NCI-H774 (cell line): ENCODE data around the gene TNFRSF1A.

Experiments
- DNase-seq: peaks from one replicate; lab custom pipeline; 2025; lab: John Stamatoyannopoulos, UW

TNFRSF1A gene

GRCh38 chr12:6323340-6323994 is 18.4 kb downstream of the TNFRSF1A start:
- DNase-seq = no peak

- DNase-seq = no peak
These were observed 18.9 kb downstream of the TNFRSF1A start for GRCh38 chr12:6322969-6323339.

- no peak for DNase-seq
These were observed 19.5 kb downstream of the TNFRSF1A start for GRCh38 chr12:6322352-6322751.

GRCh38 chr12:6321905-6322304 is 20.0 kb downstream of the TNFRSF1A start:
- no peak for DNase-seq

DNA sequence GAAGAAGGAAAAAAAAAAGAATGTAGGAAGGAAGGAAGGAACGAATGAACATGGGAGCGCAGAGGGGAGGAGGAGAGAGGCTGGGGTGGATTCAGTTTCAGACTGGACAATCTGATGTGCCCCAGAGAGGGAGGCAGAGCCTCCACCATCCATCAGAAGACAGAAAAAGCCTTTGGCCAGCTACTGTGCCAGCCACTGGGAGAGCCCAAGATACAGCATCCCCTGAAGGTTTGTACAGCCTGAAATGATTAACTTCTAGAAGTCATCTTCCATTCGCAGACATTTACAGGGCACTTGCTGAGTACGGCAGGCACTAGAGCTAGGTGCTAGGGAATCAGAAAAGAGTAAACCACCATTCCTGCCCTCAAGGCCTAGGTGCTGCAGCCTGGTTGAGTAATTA is 22.4 kb downstream of the TNFRSF1A start:
- DNase-seq = no peak

GRCh38 chr12:6318440-6318879 is 23.4 kb downstream of the TNFRSF1A start:
- DNase-seq = no peak

GRCh38 chr12:6317693-6318439 is 24.0 kb downstream of the TNFRSF1A start:
- no peak for DNase-seq

DNA sequence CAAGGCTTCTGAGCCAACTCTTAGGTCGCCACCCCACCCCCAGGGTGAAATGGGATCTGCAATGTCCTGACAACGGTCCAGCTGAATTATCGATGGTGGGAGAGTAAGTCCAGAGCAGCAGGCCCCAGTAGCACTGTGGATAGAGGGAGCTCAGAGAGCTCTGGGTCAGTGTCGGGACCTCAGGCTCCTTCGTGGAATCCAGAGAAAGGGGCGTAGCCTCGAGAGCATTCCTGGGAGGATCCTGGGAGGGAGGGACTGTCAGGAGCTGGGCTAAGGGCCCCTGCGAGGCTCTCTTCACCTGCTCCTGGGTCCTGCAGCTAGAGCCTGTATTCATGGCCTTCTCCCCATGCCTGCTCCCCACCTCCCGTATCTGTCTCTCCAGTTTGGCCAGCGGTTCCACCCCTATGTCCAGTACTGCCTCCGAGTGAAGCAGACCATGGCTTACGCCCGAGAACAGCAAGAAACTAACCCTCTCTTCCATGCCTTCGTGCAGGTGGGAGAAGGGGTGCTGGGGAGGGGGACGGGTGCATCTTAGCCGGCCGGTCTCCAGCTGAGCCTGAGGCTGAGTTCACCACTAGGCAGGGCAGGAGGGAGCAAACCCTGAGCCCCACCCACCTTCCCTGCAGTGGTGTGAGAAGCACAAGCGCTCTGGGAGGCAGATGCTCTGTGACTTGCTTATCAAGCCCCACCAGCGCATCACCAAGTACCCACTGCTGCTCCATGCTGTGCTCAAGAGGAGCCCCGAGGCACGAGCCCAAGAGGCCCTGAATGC is 24.8 kb downstream of the TNFRSF1A start:
- DNase-seq = no peak

GRCh38 chr12:6315704-6316597 is 25.9 kb downstream of the TNFRSF1A start:
- DNase-seq = no peak

- no peak for DNase-seq
These were observed 26.7 kb downstream of the TNFRSF1A start for GRCh38 chr12:6315184-6315583.

- no peak for DNase-seq
These were observed 27.1 kb downstream of the TNFRSF1A start for GRCh38 chr12:6314776-6315175.

GRCh38 chr12:6313326-6313940 is 28.4 kb downstream of the TNFRSF1A start:
- no peak for DNase-seq

DNA sequence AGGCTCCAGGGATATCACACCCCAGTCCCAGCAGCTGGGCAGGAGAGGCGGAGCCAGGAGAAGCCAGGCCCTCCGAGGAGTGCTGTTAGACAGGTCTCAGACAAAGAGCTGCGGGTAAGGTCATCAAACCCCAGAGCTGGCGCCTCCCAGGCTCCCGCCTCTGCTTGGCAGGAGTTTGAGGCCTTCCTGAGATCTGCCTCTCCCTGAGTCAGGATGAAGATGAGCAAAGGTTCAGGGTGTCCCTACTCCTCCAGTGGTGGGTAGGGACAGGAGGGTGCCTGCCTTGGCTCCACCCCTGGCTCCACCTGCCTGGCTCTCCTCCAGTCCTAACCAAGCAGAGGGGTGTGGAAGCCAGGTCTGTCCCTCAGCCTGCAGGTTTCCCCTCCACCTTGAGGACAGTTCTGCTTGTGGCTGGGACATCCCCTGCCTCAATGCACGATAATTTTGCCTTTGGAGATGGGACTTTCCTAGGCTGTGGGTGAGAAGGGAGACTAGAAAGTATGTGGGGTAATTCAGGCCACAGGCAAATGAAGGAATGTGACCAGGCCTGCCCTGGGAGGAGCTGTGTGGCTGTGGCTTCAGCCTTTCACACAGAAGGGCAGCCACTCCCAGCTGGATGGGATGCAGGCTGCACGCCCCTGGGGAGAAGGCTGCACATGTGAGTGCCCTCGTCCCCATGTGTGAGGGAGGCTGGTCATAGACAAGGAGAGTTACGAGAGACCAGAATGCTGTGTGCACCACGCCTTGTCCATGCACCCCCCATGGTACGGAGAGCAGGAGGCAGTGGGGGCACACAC is 29.1 kb downstream of the TNFRSF1A start:
- DNase-seq = peak; percentile 54

GRCh38 chr12:6311822-6312528 is 29.9 kb downstream of the TNFRSF1A start:
- no peak for DNase-seq

DNA sequence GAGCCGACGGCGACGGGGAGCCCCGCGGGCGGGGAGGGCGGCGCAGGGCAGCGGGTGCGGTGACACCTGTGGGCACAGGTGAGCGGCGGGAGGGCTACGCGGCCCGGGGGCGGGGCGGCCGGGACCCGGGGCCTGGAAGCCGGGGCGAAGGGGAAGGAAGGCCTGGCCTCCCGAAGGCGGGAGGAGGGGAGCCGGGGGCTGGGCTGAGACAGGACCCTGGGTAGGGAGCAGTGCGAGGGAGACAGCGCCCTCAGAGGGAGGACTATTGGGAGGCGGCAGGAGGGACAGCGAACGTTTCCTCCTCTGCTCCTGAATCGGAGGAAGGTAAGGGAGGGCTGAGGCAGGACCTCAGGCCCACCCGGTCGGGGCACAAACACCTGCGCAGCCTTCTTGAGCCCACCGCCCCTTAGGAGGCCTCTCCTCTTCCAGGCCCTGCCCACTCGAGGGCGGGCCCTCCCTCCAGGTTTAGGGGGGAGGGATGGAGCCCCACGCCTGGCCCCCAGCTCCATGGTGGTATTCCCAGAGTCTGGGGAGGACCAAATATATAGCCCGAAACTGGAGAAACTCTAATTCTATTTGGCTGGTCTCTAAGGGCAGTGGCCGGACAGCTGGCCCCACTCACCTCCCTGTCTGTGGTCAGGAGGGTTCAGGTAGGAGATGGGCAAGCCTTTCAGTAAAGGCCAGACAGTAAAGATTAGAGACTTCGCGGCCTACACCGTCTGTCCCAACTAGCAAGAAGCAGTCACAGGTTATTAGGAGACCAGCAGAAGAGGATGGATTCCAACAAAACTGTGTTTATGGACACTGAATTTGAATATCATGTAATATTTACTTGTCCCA is 30.9 kb downstream of the TNFRSF1A start:
- no peak for DNase-seq

- DNase-seq = no peak
These were observed 34.3 kb downstream of the TNFRSF1A start for GRCh38 chr12:6307529-6307928.

DNA sequence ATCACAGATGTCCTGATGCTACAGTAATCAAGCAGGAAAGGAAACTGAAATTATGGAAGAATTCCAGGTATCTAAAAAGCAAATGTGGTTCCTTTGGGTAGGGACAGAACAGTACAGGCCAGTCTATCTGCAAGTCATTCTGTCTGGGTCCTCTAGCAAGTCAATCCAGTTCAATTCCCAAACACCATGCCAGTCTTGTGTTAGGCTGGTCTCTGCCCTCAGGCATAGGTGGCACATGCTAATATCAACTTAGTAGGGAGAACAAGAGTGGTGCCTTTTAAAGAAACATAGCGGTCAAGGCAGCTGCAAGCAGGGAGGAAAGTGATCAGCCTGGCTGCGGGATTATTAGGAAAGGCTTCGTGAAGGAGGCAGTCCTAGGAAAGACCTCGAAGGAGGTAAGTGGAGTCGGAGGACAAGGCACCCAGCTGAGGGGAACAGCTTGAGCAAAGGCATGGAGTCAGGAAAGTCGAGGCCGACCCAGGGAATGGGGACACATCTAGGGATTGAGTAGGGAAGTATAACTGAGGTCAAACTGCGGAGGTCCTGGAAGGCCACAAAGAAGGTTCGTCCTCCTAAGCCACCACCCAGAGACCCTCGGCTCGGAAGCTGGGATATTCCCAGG is 35.2 kb downstream of the TNFRSF1A start:
- no peak for DNase-seq

- no peak for DNase-seq
These were observed 35.7 kb downstream of the TNFRSF1A start for GRCh38 chr12:6306151-6306550.

DNA sequence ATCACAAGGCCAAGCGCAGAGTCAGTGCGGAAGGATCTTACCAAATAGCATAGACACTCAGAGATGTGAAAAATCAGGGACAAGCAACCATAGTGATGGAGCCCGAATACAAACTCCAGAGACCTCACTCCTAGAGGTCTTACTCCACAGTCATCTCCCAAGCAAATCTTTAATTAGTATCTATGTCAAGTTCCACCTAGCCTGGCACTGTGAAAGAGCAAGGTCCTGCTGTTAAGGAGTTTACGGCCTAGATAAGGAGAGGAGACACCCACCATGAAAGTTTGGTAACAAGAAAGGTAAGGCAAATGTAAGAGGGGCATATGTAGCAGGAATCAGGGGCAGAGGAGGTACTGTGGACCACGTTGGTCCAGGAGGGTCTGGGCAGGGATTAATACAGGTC is 38.8 kb downstream of the TNFRSF1A start:
- DNase-seq = no peak
